HepG2 (cell line): ENCODE results near the gene THADA. TPM values are rescaled to one million over a fixed set of nuclear protein-coding genes. Genes with fewer than 3 reads are reported as not detected.

ENCODE experiments used
- ATAC-seq: fragments of 200-7000 bp; cut with Tn5 transposase; 3 replicates; pipeline ENCODE4 v1.9.1; 2020; ENCODE audit warnings: mild to moderate bottlenecking, moderate library complexity
- BruUV-seq: library from RNA; stranded (reverse); fragments of 400-500 nt; replicated peaks from 2 replicates; lab custom pipeline; 2021; lab: Mats Ljungman, UMichigan
- CTCF ChIA-PET: fragments of 300-600 bp; formaldehyde crosslinking; extraction: SDS; loops from one replicate; lab custom pipeline; 2021; ENCODE audit warnings: low total read pairs, inconsistent platforms, low intra/inter-chr PET ratio; lab: Yijun Ruan, JAX
- POLR2A ChIA-PET: fragments of 350-600 bp; sonication (Branson Sonifier 250); formaldehyde crosslinking; loops from one replicate; lab custom pipeline; 2020; ENCODE audit warnings: antibody characterized with exemption, inconsistent platforms; lab: Yijun Ruan, JAX
- DNase-seq: peaks from one replicate; pipeline ENCODE4 v3.0.0-alpha.2; 2015; ENCODE audit warnings: low spot score
- FAIRE-seq: peaks from 3 replicates; lab custom pipeline; 2011; peaks lifted over from hg19 to GRCh38; lab: Jason Lieb, UNC
- H2AFZ ChIP-seq: one replicate; pipeline ENCODE4 v1.6.1; 2011; ENCODE audit warnings: low read length, inconsistent platforms
- H3K27ac ChIP-seq: fragments of 300-600 bp; 3 replicates; pipeline ENCODE4 v1.8.0; 2011; ENCODE audit warnings: mixed run types, mild to moderate bottlenecking, mixed read lengths, low read length, inconsistent platforms; ENCODE audit not compliant: insufficient read depth; ENCODE audit errors: extremely low read length
- H3K27me3 ChIP-seq, 2 experiments: fragments of 200-600 bp in 1 of 2; 2 replicates in 1 of 2; 3 replicates in 1 of 2; pipeline versions ENCODE4 v1.6.0 to v1.8.0; 2011; ENCODE audit warnings: low read length in 2 of 2, mild to moderate bottlenecking in 2 of 2, moderate library complexity in 2 of 2, inconsistent platforms in 1 of 2; ENCODE audit not compliant: insufficient read depth in 2 of 2, control insufficient read depth in 1 of 2
- H3K36me3 ChIP-seq, 2 experiments: fragments of 200-600 bp in 1 of 2; replicated peaks in 1 of 2; 2 replicates in 1 of 2; 3 replicates in 1 of 2; pipeline versions ENCODE4 v1.5.1 to v1.8.0; 2011; ENCODE audit warnings: low read length in 2 of 2, inconsistent platforms in 1 of 2; ENCODE audit not compliant: insufficient read depth in 2 of 2, control insufficient read depth in 1 of 2
- H3K4me1 ChIP-seq: 2 replicates; pipeline ENCODE4 v1.5.1; 2012; ENCODE audit warnings: low read length, inconsistent platforms; ENCODE audit not compliant: insufficient read depth
- H3K4me2 ChIP-seq: 2 replicates; pipeline ENCODE4 v1.6.0; 2011; ENCODE audit warnings: low read depth, low read length, inconsistent platforms
- H3K4me3 ChIP-seq, 3 experiments: fragments of 200-600 bp in 1 of 3; sonication (generic), shearing (Covaris generic) in 1 of 3; replicated peaks in 1 of 3; 2 replicates each; pipeline ENCODE4 v1.5.1; 2011 to 2016; ENCODE audit warnings: low read length in 3 of 3, inconsistent platforms in 2 of 3, low read depth in 2 of 3, mild to moderate bottlenecking in 2 of 3, control low read depth in 1 of 3, mixed read lengths in 1 of 3; ENCODE audit not compliant: insufficient read depth in 1 of 3
- H3K79me2 ChIP-seq: one replicate; pipeline ENCODE4 v1.6.1; 2011; ENCODE audit warnings: low read length, inconsistent platforms; ENCODE audit not compliant: insufficient read depth
- H3K9ac ChIP-seq: 2 replicates; pipeline ENCODE4 v1.6.0; 2011; ENCODE audit warnings: mild to moderate bottlenecking, low read depth, low read length, inconsistent platforms; ENCODE audit not compliant: insufficient read depth
- H3K9me3 ChIP-seq: 2 replicates; pipeline ENCODE4 v1.5.1; 2012; ENCODE audit warnings: mild to moderate bottlenecking, low read length
- H4K20me1 ChIP-seq: 2 replicates; pipeline ENCODE4 v1.6.0; 2011; ENCODE audit warnings: inconsistent platforms, mild to moderate bottlenecking, low read length, moderate library complexity; ENCODE audit not compliant: insufficient read depth
- CAMTA2 ChIP-seq: sonication (generic); formaldehyde crosslinking; IDR thresholded peaks from 2 replicates; pipeline ENCODE4 v1.4.0; 2020; ENCODE audit warnings: mild to moderate bottlenecking, missing genetic modification reagents, borderline replicate concordance
- CBX2 ChIP-seq, 2 experiments: fragments of 200-600 bp in 1 of 2; sonication (generic); formaldehyde crosslinking in 1 of 2; IDR thresholded peaks; 2 replicates each; pipeline versions ENCODE4 v1.7.0 to v1.8.1; 2018 to 2022; ENCODE audit warnings: low read depth in 2 of 2, low read length in 1 of 2, mild to moderate bottlenecking in 1 of 2, missing genetic modification reagents in 1 of 2
- CEBPG ChIP-seq: IDR thresholded peaks from 2 replicates; pipeline ENCODE4 v1.6.1; 2016
- HDAC1 ChIP-seq: sonication (generic); formaldehyde crosslinking; IDR thresholded peaks from 2 replicates; pipeline ENCODE4 v1.5.1; 2020; ENCODE audit warnings: mild to moderate bottlenecking, missing genetic modification reagents
- IRX3 ChIP-seq: sonication (generic); formaldehyde crosslinking; IDR thresholded peaks from 2 replicates; pipeline ENCODE4 v1.8.1; 2023; ENCODE audit warnings: mild to moderate bottlenecking, low read depth, missing genetic modification reagents, borderline replicate concordance
- MATR3 ChIP-seq: sonication (generic); formaldehyde crosslinking; IDR thresholded peaks from 2 replicates; pipeline ENCODE4 v1.4.0; 2020; ENCODE audit warnings: missing genetic modification reagents
- MAZ ChIP-seq, 2 experiments: sonication (generic) in 1 of 2; formaldehyde crosslinking in 1 of 2; IDR thresholded peaks; 2 replicates each; pipeline versions ENCODE4 v1.5.0 to v1.6.1; 2012 to 2020; ENCODE audit warnings: low read depth in 2 of 2, mild to moderate bottlenecking in 2 of 2, borderline replicate concordance in 1 of 2, improper control_type of control experiment in 1 of 2, low read length in 1 of 2, missing genetic modification reagents in 1 of 2, moderate library complexity in 1 of 2
- NR2F6 ChIP-seq, 2 experiments: IDR thresholded peaks; 2 replicates each; pipeline ENCODE4 v1.6.1; 2016; ENCODE audit warnings: antibody characterized with exemption in 1 of 2, mild to moderate bottlenecking in 1 of 2
- RFX3 ChIP-seq: IDR thresholded peaks from 2 replicates; pipeline ENCODE4 v1.6.1; 2016; ENCODE audit warnings: missing biosample characterization, missing genetic modification reagents
- THYN1 ChIP-seq: sonication (generic); formaldehyde crosslinking; IDR thresholded peaks from 2 replicates; pipeline ENCODE4 v1.8.1; 2023; ENCODE audit warnings: low read depth, mild to moderate bottlenecking, moderate library complexity, missing genetic modification reagents, borderline replicate concordance
- TOPORS ChIP-seq: sonication (generic); formaldehyde crosslinking; IDR thresholded peaks from 2 replicates; pipeline ENCODE4 v1.8.0; 2023; ENCODE audit warnings: mild to moderate bottlenecking, missing genetic modification reagents
- ZNF3 ChIP-seq: IDR thresholded peaks from 2 replicates; pipeline ENCODE4 v1.7.0; 2017; ENCODE audit warnings: inconsistent platforms
- ZNF567 ChIP-seq: sonication (generic); formaldehyde crosslinking; IDR thresholded peaks from 2 replicates; pipeline ENCODE4 v1.8.1; 2023; ENCODE audit warnings: mild to moderate bottlenecking, missing genetic modification reagents, borderline replicate concordance
- ZNF841 ChIP-seq: sonication (generic); formaldehyde crosslinking; IDR thresholded peaks from 2 replicates; pipeline ENCODE4 v1.8.1; 2023; ENCODE audit warnings: missing genetic modification reagents, borderline replicate concordance
- ZSCAN12 ChIP-seq: sonication (generic); formaldehyde crosslinking; IDR thresholded peaks from 2 replicates; pipeline ENCODE4 v1.9.0; 2021; ENCODE audit warnings: mild to moderate bottlenecking, missing genetic modification reagents
- in situ Hi-C: cut with HindIII; loops from 2 replicates; pipeline ENCODE4 v1.10.0; 2017; ENCODE audit warnings: low pct_unique_long_range_greater_than_20kb; ENCODE audit not compliant: extremely low pct_ligation_motif_present
- intact Hi-C: fragments of 100-400 bp; cut with micrococcal nuclease; formaldehyde crosslinking; loops from one replicate; pipeline ENCODE4 v1.10.0; 2022; ENCODE audit not compliant: unreplicated experiment
- polyA plus RNA-seq, 8 experiments: library from polyadenylated mRNA; depleted of rRNA in 3 of 8; stranded (reverse) in 7 of 8; unstranded in 1 of 8; fragments of >200 nt; fragmentation: Illumina TruSeq in 4 of 8; extraction: Trizol in 4 of 8; gene quantifications; 2 replicates each; pipeline versions ENCODE4 v1.2.1 to v1.2.3, GENCODE V29; 2011 to 2016; ENCODE audit warnings: low read depth in 4 of 8, missing spikeins in 1 of 8, mixed read lengths in 1 of 8; ENCODE audit not compliant: insufficient read depth in 1 of 8
- total RNA-seq, 5 experiments: library from RNA; depleted of rRNA; stranded (reverse); fragments of >200 nt; fragmentation: Illumina TruSeq; extraction: Trizol; gene quantifications; 2 replicates each; pipeline ENCODE4 v1.2.3, GENCODE V29; 2016; ENCODE audit warnings: low read depth in 1 of 5
- TF ChIP-seq, protein P1 (sequence below): sonication (generic); formaldehyde crosslinking; IDR thresholded peaks from 2 replicates; pipeline ENCODE4 v1.4.0; 2020; ENCODE audit warnings: missing genetic modification reagents, mild to moderate bottlenecking, borderline replicate concordance
- TF ChIP-seq, protein P2 (sequence below): sonication (generic); formaldehyde crosslinking; IDR thresholded peaks from 2 replicates; pipeline ENCODE4 v1.5.1; 2020; ENCODE audit warnings: missing genetic modification reagents, mild to moderate bottlenecking, borderline replicate concordance
- TF ChIP-seq, protein P3 (sequence below): sonication (generic); formaldehyde crosslinking; IDR thresholded peaks from 2 replicates; pipeline ENCODE4 v1.4.0; 2020; ENCODE audit warnings: missing genetic modification reagents

THADA gene
- total and polyA plus RNA-seq, 2 of the 13 experiments (the other 11 are each of a cell fraction or from before 2014, with no cell fraction given): 12.7 to 21.7 TPM

DNA sequence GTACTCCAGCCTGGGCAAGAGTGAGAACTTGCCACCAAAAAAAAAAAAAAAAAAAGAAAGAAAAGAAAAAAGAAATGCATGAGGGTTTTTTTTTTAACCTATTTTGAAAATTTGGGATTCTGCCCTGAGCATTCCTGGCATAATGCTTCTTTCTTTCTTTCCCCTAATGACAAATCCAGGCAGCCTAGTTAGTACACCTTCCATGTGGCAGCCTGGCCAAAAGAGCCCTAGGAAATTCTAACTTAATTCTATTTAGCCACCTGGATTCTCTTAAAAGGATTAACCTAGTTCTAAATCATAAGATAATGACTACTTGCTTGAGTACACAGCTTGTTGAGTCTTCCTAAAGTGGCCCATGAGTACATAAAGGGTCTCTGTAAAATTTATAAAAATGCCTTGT is 160.1 kb downstream of the THADA start:
- no peak for DNase-seq
- no TSS peak for BruUV-seq
- in situ Hi-C loops: no loop called here
- H3K27ac ChIP-seq: no peak overlapping the region
- no peaks in the 10 kb centered on the region for H3K9me3 ChIP-seq
- no peaks in the 10 kb centered on the region for H4K20me1 ChIP-seq
- ChIA-PET CTCF (no interaction called here), POLR2A (interaction anchor here (1.5 kb wide), 1 partner anchor 209 kb away, joined by 6 read pairs; the partner anchor contains the start of gene ZFP36L2)
- intact Hi-C loops: no loop called here
- TF ChIP-seq ZNF3 (CRISPR knock-in tag) (no peak), THYN1 (CRISPR knock-in tag) (no peak), CEBPG (no peak), ZSCAN12 (no peak), ZNF841 (no peak), NR2F6 (IDR thresholded peaks at IDR 0.05) (no peak), NR2F6 (CRISPR knock-in tag; IDR thresholded peaks at IDR 0.05) (no peak), CAMTA2 (CRISPR knock-in tag) (no peak), HDAC1 (no peak), MAZ (IDR thresholded peaks at IDR 0.05; ENCODE audit: borderline replicate concordance, low read depth, low read length) (no peak), MAZ (CRISPR knock-in tag; IDR thresholded peaks at IDR 0.05; ENCODE audit: low read depth) (no peak), TOPORS (CRISPR knock-in tag) (no peak), RFX3 (CRISPR knock-in tag) (no peak), CBX2 (IDR thresholded peaks at IDR 0.05; ENCODE audit: low read depth, low read length) (no peak), CBX2 (CRISPR knock-in tag; IDR thresholded peaks at IDR 0.05; ENCODE audit: low read depth) (no peak), IRX3 (CRISPR knock-in tag) (no peak), MATR3 (no peak), ZNF567 (no peak)
- TF ChIP-seq, protein P1, sequence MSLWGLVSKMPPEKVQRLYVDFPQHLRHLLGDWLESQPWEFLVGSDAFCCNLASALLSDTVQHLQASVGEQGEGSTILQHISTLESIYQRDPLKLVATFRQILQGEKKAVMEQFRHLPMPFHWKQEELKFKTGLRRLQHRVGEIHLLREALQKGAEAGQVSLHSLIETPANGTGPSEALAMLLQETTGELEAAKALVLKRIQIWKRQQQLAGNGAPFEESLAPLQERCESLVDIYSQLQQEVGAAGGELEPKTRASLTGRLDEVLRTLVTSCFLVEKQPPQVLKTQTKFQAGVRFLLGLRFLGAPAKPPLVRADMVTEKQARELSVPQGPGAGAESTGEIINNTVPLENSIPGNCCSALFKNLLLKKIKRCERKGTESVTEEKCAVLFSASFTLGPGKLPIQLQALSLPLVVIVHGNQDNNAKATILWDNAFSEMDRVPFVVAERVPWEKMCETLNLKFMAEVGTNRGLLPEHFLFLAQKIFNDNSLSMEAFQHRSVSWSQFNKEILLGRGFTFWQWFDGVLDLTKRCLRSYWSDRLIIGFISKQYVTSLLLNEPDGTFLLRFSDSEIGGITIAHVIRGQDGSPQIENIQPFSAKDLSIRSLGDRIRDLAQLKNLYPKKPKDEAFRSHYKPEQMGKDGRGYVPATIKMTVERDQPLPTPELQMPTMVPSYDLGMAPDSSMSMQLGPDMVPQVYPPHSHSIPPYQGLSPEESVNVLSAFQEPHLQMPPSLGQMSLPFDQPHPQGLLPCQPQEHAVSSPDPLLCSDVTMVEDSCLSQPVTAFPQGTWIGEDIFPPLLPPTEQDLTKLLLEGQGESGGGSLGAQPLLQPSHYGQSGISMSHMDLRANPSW (CRISPR knock-in tag): no peak
- TF ChIP-seq, protein P2, sequence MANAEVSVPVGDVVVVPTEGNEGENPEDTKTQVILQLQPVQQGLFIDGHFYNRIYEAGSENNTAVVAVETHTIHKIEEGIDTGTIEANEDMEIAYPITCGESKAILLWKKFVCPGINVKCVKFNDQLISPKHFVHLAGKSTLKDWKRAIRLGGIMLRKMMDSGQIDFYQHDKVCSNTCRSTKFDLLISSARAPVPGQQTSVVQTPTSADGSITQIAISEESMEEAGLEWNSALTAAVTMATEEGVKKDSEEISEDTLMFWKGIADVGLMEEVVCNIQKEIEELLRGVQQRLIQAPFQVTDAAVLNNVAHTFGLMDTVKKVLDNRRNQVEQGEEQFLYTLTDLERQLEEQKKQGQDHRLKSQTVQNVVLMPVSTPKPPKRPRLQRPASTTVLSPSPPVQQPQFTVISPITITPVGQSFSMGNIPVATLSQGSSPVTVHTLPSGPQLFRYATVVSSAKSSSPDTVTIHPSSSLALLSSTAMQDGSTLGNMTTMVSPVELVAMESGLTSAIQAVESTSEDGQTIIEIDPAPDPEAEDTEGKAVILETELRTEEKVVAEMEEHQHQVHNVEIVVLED: no peak
- TF ChIP-seq, protein P3, sequence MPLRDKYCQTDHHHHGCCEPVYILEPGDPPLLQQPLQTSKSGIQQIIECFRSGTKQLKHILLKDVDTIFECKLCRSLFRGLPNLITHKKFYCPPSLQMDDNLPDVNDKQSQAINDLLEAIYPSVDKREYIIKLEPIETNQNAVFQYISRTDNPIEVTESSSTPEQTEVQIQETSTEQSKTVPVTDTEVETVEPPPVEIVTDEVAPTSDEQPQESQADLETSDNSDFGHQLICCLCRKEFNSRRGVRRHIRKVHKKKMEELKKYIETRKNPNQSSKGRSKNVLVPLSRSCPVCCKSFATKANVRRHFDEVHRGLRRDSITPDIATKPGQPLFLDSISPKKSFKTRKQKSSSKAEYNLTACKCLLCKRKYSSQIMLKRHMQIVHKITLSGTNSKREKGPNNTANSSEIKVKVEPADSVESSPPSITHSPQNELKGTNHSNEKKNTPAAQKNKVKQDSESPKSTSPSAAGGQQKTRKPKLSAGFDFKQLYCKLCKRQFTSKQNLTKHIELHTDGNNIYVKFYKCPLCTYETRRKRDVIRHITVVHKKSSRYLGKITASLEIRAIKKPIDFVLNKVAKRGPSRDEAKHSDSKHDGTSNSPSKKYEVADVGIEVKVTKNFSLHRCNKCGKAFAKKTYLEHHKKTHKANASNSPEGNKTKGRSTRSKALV (CRISPR knock-in tag): no peak
- TF ChIP-seq, all 625 proteins: peak for 0
- Histone ChIP-seq H3K9ac (no peak overlapping the region), H3K4me3 (no peak overlapping the region), H2AFZ (no peak overlapping the region), H3K79me2 (no peaks in the 10 kb centered on the region), H3K4me1 (peaks cover 8% of the 10 kb centered on the region), H3K27me3 (no peaks in the 10 kb centered on the region), H3K36me3 (0 out of 5 replicates have a peak, but pooled peaks cover 0 to 2% of the 10 kb centered on the region in 2 experiments), H3K4me2 (no peak overlapping the region)
- ATAC-seq (no peak), FAIRE-seq (no peak)
